ENCODE measurements around the gene SETBP1. TPM values are rescaled to one million over a fixed set of nuclear protein-coding genes. Genes with fewer than 3 reads are reported as not detected.

The SETBP1 gene
- total and polyA plus RNA-seq, 2 of the 4 experiments (the other 2 are of a cell fraction) = 0.19 to 0.36 TPM

DNA sequence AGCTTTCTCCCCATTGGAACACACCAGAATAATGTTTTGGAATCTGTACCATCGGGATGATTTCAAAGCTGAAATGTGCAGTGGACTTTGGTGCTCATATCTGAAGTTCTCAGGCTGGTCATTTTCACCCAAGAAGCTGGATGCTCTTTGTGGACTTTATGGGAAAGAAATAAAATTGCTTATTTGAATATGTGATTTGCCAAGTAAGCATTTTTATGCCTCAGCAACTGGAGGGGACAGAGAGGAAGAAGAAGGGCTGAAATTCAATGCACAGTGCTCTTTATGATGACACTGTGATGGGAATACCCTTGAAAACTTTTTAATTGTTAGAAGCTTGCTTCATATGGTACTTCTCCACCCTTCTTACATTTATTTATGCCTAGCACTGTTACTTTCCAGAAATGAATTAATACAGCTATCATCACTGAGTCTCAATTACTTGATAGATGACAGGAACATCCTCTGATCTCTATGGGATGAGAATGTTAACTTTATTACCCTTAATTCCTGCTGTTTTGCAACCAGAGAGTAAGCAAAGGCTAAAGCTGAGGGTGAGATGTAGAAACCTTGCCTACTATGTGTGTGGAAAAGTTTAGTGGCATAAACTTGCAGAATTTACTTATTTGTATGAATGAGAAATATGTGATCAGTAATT, 23.6 kb downstream of the SETBP1 start:
- no peak overlapping the region for H2AK9ac ChIP-seq (replicated peaks; ENCODE audit: low read depth, low read length, poor library complexity)
- WGBS, 2 experiments (ENCODE audit: extremely low coverage in 2 of 2, insufficient read length in 1 of 2) = no CpG with 5 or more reads among the region's 1 CpG

More for the DNA sequence above, 23.6 kb downstream of the SETBP1 start:
- Histone ChIP-seq H3K79me1 (ENCODE audit: low read depth in 1 of 2, low read length in 2 of 2) (no peaks in the 10 kb centered on the region), H3K9me1 (ENCODE audit: insufficient read depth, low read length) (no peaks in the 10 kb centered on the region; the same call in 1 of the 2 replicates), H3K56ac (ENCODE audit: extremely low read depth, insufficient read depth, low read length) (no peak overlapping the region), H3K23ac (ENCODE audit: low read depth, low read length) (no peak overlapping the region), H3K4me1 (ENCODE audit: control insufficient read depth, insufficient read depth, low read length) (peaks cover 3% of the 10 kb centered on the region; the same call in 1 of the 2 replicates), H3K9me3 (ENCODE audit: control insufficient read depth, insufficient read depth, low read length) (no peaks in the 10 kb centered on the region), H4K5ac (ENCODE audit: low read depth, low read length) (no peak overlapping the region), H4K8ac (ENCODE audit: low read depth in 2 of 2, low read length in 2 of 2) (no peak overlapping the region), H3K36me3 (ENCODE audit: control insufficient read depth, insufficient read depth, low read length) (no peaks in the 10 kb centered on the region), H3K4me2 (ENCODE audit: low read depth, low read length) (no peak overlapping the region), H2BK120ac (ENCODE audit: low read depth, low read length) (no peak overlapping the region), H3K4me3 (ENCODE audit: insufficient read depth, low read depth, low read length) (no peak overlapping the region), H3K27ac (ENCODE audit: insufficient read depth, low read length) (no peak overlapping the region), H2BK5ac (ENCODE audit: low read depth, low read length, poor library complexity, severe bottlenecking) (no peak overlapping the region), H3K27me3 (ENCODE audit: control insufficient read depth, insufficient read depth, low read length) (no peaks in the 10 kb centered on the region; the same call in 1 of the 2 replicates), H4K91ac (ENCODE audit: insufficient read depth, low read depth, low read length) (no peak overlapping the region), H2BK15ac (ENCODE audit: low read depth, low read length) (no peak overlapping the region), H4K20me1 (ENCODE audit: insufficient read depth, low read length) (no peaks in the 10 kb centered on the region), H3K18ac (ENCODE audit: low read depth, low read length) (no peak overlapping the region), H2AFZ (replicated peaks; ENCODE audit: low read length, poor library complexity) (no peak overlapping the region), H3K14ac (replicated peaks; ENCODE audit: low read depth, low read length) (no peak overlapping the region), H2BK20ac (ENCODE audit: low read depth, low read length) (no peak overlapping the region), H3K9ac (ENCODE audit: low read depth, low read length) (no peak overlapping the region), H3K4ac (ENCODE audit: low read depth, low read length) (no peak overlapping the region), H2AK5ac (ENCODE audit: low read depth, low read length) (no peak overlapping the region)
- POLR2A ChIA-PET (ENCODE audit: unreplicated experiment) = no interaction called here
- no peak for DNase-seq
- CTCF ChIA-PET = no interaction called here
- in situ Hi-C loops (cut with MboI; ENCODE audit: low sequenced_read_pairs) = loop anchor here (10.0 kb wide), 1 partner anchor 61 kb away; no protein-coding TSS in a partner anchor
- intact Hi-C loops (cut with micrococcal nuclease) = no loop called here
- no TSS peak for BruUV-seq (replicated peaks)
- peak; percentile 93 for TF ChIP-seq MAFK (IDR thresholded peaks at IDR 0.05; ENCODE audit: low read depth, low read length)
- no peak for TF ChIP-seq POLR2A (IDR thresholded peaks at IDR 0.05; ENCODE audit: low read depth, low read length)
- dilution Hi-C loops (cut with HindIII; ENCODE audit: low sequenced_read_pairs, unreplicated experiment) = no loop called here
- ATAC-seq (ENCODE audit: low read depth) = no peak

Measured in IMR-90 (cell line).